Hepatocyte (in vitro differentiated cells): ENCODE results near the gene MFSD11.

ENCODE experiments used
- EZH2 ChIP-seq: fragments of 200-600 bp; sonication (generic); IDR thresholded peaks from 2 replicates; pipeline ENCODE4 v1.6.1; 2016; ENCODE audit warnings: antibody characterized with exemption, mild to moderate bottlenecking, borderline replicate concordance
- EZH2phosphoT487 ChIP-seq: fragments of 200-600 bp; sonication (generic); IDR thresholded peaks from one replicate; pipeline ENCODE4 v1.6.1; 2018; ENCODE audit warnings: antibody characterized with exemption, mild to moderate bottlenecking, low read depth, moderate library complexity; ENCODE audit not compliant: unreplicated experiment, severe bottlenecking
- TF ChIP-seq, protein P1 (sequence below): fragments of 200-600 bp; sonication (generic); IDR thresholded peaks from 2 replicates; pipeline ENCODE4 v1.5.1; 2016; ENCODE audit warnings: antibody characterized with exemption, mild to moderate bottlenecking; ENCODE audit not compliant: poor library complexity

GRCh38 chr17:76716146-76716838 is 21.6 kb upstream of the MFSD11 start:
- TF ChIP-seq, protein P1, sequence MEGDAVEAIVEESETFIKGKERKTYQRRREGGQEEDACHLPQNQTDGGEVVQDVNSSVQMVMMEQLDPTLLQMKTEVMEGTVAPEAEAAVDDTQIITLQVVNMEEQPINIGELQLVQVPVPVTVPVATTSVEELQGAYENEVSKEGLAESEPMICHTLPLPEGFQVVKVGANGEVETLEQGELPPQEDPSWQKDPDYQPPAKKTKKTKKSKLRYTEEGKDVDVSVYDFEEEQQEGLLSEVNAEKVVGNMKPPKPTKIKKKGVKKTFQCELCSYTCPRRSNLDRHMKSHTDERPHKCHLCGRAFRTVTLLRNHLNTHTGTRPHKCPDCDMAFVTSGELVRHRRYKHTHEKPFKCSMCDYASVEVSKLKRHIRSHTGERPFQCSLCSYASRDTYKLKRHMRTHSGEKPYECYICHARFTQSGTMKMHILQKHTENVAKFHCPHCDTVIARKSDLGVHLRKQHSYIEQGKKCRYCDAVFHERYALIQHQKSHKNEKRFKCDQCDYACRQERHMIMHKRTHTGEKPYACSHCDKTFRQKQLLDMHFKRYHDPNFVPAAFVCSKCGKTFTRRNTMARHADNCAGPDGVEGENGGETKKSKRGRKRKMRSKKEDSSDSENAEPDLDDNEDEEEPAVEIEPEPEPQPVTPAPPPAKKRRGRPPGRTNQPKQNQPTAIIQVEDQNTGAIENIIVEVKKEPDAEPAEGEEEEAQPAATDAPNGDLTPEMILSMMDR: no peak
- TF ChIP-seq EZH2phosphoT487 (no peak), EZH2 (no peak)
